ENCODE data around the gene CIAO2B.

CIAO2B gene

DNA sequence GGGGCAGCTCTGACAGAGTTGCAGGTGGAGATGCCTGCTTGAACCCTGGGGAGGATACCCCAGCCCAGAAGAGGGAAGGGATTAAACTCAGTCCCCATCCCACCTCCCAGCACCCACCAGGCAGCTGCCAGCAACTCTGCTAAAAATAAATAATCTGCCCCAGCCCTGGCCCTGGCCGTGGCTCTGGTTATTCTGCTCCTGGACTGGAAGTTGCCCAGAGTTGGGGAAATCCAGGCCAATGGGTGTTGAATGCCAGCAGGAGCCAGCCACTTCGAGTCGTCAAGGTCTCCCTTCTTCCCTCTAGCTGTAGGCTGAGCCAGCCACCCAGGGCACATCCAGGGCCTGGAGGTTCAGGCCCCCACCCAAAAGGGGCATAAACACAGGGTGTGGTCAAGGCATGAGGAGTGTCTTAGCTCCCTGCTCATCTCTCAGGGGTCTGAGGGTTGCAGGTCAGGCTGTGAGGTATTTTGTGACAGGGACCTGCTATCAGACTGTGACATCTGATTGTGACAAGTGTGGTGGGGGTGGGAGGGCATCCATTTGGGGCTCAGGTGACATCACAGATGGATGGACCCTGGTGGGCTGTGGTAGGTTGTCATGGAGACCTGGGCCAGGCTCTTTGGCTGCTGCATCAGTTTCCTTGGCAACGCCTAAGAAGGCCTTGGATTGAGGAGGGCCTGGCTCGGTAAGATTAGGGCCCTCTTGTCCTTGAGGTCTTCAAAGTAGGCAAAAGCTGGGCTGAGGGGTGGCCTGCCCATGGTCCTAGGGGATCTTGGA, 7.8 kb downstream of the CIAO2B start:
- Histone ChIP-seq H3K4me3 (ENCODE audit: low read length in 2 of 2) (peak overlapping the region in 1 of 2 donors; percentile 81), H3K9me3 (ENCODE audit: control insufficient read depth in 2 of 2, low read length in 2 of 2) (no peaks in the 10 kb centered on the region), H3K9ac (ENCODE audit: low read length in 2 of 2) (peak overlapping the region; percentile 24 to 66), H3K27ac (ENCODE audit: low read length) (peak overlapping the region; percentile 82), H3K27me3 (ENCODE audit: control insufficient read depth in 1 of 2, insufficient read depth in 2 of 2, low read length in 2 of 2) (no peaks in the 10 kb centered on the region), H3K36me3 (ENCODE audit: control insufficient read depth in 2 of 2, insufficient read depth in 2 of 2, low read length in 2 of 2) (peaks cover 0 to 8% of the 10 kb centered on the region in 2 donors), H3K4me1 (ENCODE audit: control insufficient read depth, insufficient read depth, low read length) (peaks cover 64% of the 10 kb centered on the region)

GRCh38 chr16:66925322-66925840, 8.8 kb downstream of the CIAO2B start, which contains the start of gene RRAD:
RRAD (minus strand) TSS chr16:66925535; CDS start chr16:66925179, 356 bp downstream.
- Histone ChIP-seq H3K4me3 (ENCODE audit: low read length in 2 of 2) (peak within 1 kb of the TSS; percentile 61 to 81), H3K9me3 (ENCODE audit: control insufficient read depth in 2 of 2, low read length in 2 of 2) (no peaks in the 10 kb centered on the region), H3K4me1 (ENCODE audit: control insufficient read depth, insufficient read depth, low read length) (peaks cover 73% of the 10 kb centered on the region), H3K27ac (ENCODE audit: low read length) (peak within 1 kb of the TSS; percentile 82), H3K27me3 (ENCODE audit: control insufficient read depth in 1 of 2, insufficient read depth in 2 of 2, low read length in 2 of 2) (no peaks in the 10 kb centered on the region), H3K9ac (ENCODE audit: low read length in 2 of 2) (peak within 1 kb of the TSS; percentile 49 to 72), H3K36me3 (ENCODE audit: control insufficient read depth in 2 of 2, insufficient read depth in 2 of 2, low read length in 2 of 2) (peaks cover 4 to 6% of the 10 kb centered on the region in 2 donors)

DNA sequence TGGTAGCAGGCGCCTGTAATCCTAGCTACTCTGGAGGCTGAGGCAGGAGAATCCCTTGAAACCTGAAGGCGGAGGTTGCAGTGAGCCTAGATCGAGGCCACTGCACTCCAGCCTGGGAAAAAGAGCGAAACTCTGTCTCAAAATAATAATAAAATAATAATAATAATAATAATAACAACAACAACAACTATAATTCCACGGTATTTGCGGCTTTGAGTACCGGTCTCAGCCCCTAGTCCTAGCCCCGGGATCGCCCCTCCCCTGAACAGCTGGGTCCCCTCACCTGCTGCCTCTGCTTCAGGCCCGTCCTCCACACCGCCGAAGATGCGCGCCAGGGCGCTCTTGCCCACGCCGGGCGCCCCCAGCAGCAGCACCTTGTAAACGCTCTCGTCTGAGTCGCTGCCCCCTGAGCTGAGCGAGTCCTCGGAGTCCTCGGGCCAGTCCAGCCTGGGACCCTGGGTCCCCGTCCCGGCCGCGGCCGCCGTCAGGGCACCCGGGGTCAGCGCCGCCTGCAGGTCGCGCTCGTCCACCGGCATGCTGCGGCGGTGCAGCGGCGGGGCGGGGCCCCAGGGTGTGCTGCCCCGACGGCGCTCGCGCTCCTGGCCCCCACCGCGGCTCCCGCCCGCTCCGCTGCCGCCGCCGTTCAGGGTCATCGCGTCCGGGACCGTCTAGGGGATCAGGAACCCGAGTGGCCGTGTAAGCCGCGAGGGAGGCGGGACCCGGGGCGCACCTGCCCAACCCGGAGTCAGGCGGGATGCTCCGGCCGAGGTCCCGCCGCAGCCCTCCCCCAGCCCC, 9.5 kb downstream of the CIAO2B start:
- Histone ChIP-seq H3K9ac (ENCODE audit: low read length in 2 of 2) (peak overlapping the region; percentile 49 to 72), H3K4me1 (ENCODE audit: control insufficient read depth, insufficient read depth, low read length) (peaks cover 80% of the 10 kb centered on the region), H3K36me3 (ENCODE audit: control insufficient read depth in 2 of 2, insufficient read depth in 2 of 2, low read length in 2 of 2) (peaks cover 4 to 6% of the 10 kb centered on the region in 2 donors), H3K4me3 (ENCODE audit: low read length in 2 of 2) (peak overlapping the region; percentile 61 to 81), H3K27me3 (ENCODE audit: control insufficient read depth in 1 of 2, insufficient read depth in 2 of 2, low read length in 2 of 2) (no peaks in the 10 kb centered on the region), H3K27ac (ENCODE audit: low read length) (peak overlapping the region; percentile 82), H3K9me3 (ENCODE audit: control insufficient read depth in 2 of 2, low read length in 2 of 2) (no peaks in the 10 kb centered on the region)

DNA sequence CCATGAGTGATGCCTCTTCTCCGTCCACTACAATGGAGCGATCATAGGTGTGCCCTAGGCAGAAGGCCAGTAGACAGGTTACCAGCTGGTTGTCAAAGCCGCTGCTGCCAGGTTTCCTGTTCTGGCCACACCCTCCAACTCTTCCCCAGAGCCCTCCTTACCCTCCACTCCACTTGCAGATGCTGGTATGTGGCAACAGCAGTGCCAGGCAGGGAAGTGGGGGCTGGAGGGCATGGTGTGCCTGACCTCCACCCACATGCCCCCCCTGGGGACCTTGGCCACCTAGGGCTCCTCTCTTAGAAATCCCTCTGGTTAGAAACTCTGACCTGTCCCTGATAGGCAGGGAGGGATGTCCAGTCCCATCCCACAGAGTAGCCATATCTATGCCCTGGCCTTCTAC, 10.3 kb downstream of the CIAO2B start:
- Histone ChIP-seq H3K27me3 (ENCODE audit: control insufficient read depth in 1 of 2, insufficient read depth in 2 of 2, low read length in 2 of 2) (no peaks in the 10 kb centered on the region), H3K36me3 (ENCODE audit: control insufficient read depth in 2 of 2, insufficient read depth in 2 of 2, low read length in 2 of 2) (peaks cover 4 to 6% of the 10 kb centered on the region in 2 donors), H3K4me3 (ENCODE audit: low read length in 2 of 2) (peak overlapping the region; percentile 45 to 81)

DNA sequence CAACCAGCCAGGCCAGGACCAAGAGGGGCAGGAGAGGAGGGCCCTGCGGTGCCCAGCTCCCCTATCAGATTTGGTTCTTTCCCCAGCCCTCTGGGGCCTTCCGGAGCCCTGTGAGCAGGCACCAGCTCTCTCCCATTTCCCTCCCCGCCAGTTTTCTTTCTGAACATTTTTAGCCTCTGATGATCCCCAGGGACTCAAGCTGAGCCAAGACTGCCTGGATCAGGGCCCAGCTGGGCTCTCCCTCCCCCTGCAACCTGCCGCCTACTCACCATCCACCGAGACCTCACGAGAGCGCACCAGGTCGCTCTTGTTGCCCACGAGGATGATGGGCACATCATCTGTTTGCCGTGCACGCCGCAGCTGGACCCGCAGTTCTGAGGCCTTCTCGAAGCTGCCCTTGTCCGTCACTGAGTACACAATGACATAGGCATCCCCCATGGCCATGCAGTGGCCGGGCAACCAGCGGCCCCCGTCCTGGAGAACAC, 10.9 kb downstream of the CIAO2B start:
- Histone ChIP-seq H3K4me1 (ENCODE audit: control insufficient read depth, insufficient read depth, low read length) (peaks cover 82% of the 10 kb centered on the region), H3K36me3 (ENCODE audit: control insufficient read depth in 2 of 2, insufficient read depth in 2 of 2, low read length in 2 of 2) (peaks cover 4 to 6% of the 10 kb centered on the region in 2 donors), H3K27ac (ENCODE audit: low read length) (peak overlapping the region; percentile 69), H3K9me3 (ENCODE audit: control insufficient read depth in 2 of 2, low read length in 2 of 2) (no peaks in the 10 kb centered on the region), H3K4me3 (ENCODE audit: low read length in 2 of 2) (peak overlapping the region; percentile 45 to 81), H3K9ac (ENCODE audit: low read length in 2 of 2) (peak overlapping the region; percentile 44 to 60), H3K27me3 (ENCODE audit: control insufficient read depth in 1 of 2, insufficient read depth in 2 of 2, low read length in 2 of 2) (no peaks in the 10 kb centered on the region)

More for the DNA sequence above, 10.3 kb downstream of the CIAO2B start:
- H3K27ac ChIP-seq (ENCODE audit: low read length) = peak overlapping the region; percentile 69
- peak overlapping the region; percentile 13 to 44 for H3K9ac ChIP-seq (ENCODE audit: low read length in 2 of 2)
- no peaks in the 10 kb centered on the region for H3K9me3 ChIP-seq (ENCODE audit: control insufficient read depth in 2 of 2, low read length in 2 of 2)
- H3K4me1 ChIP-seq (ENCODE audit: control insufficient read depth, insufficient read depth, low read length) = peaks cover 85% of the 10 kb centered on the region

GRCh38 chr16:66921729-66922450, 12.3 kb downstream of the CIAO2B start:
- H3K4me3 ChIP-seq (ENCODE audit: low read length in 2 of 2) = no peak overlapping the region
- no peak overlapping the region for H3K9ac ChIP-seq (ENCODE audit: low read length in 2 of 2)
- H3K9me3 ChIP-seq (ENCODE audit: control insufficient read depth in 2 of 2, low read length in 2 of 2) = no peaks in the 10 kb centered on the region
- peaks cover 4 to 6% of the 10 kb centered on the region in 2 donors for H3K36me3 ChIP-seq (ENCODE audit: control insufficient read depth in 2 of 2, insufficient read depth in 2 of 2, low read length in 2 of 2)
- peak overlapping the region; percentile 60 for H3K27ac ChIP-seq (ENCODE audit: low read length)
- no peaks in the 10 kb centered on the region for H3K27me3 ChIP-seq (ENCODE audit: control insufficient read depth in 1 of 2, insufficient read depth in 2 of 2, low read length in 2 of 2)
- H3K4me1 ChIP-seq (ENCODE audit: control insufficient read depth, insufficient read depth, low read length) = peaks cover 68% of the 10 kb centered on the region

DNA sequence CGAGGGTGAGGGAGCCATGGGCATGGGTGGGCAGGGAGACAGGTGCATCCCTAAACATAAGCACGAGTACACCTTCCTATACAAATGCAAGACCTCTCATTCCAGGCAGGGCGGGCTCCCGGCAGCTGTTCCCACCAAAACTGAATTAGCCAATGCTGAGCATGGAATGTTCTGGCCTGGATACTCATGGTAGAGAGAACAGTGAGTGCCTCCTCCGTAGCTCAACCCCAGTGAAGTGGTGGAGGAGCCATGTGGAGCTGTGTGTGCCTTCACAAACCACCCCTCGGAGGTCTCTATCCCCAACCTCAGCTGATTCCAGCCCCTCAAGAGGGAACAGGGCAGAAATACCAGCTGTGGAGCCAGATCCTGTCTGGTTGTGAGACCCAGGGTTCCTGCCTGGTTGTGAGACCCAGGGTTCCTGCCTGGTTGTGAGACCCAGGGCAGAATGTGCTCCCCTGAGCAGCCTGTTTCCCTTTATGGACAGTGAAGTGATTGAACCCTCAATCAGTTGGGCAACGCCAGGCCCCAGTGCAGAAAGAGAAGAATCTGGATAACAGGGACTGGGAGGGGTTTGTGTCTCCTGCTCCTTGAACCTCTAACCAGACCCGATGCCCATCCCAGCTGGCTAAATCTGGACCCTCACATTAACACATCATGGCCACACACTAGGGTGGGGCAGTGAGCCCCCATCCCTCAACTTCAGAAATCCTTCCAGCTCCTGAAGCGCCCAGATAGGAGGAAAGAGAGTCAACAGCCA, 13.1 kb downstream of the CIAO2B start:
- Histone ChIP-seq H3K9me3 (ENCODE audit: control insufficient read depth in 2 of 2, low read length in 2 of 2) (no peaks in the 10 kb centered on the region), H3K27ac (ENCODE audit: low read length) (peak overlapping the region; percentile 60), H3K4me1 (ENCODE audit: control insufficient read depth, insufficient read depth, low read length) (peaks cover 61% of the 10 kb centered on the region), H3K4me3 (ENCODE audit: low read length in 2 of 2) (no peak overlapping the region), H3K36me3 (ENCODE audit: control insufficient read depth in 2 of 2, insufficient read depth in 2 of 2, low read length in 2 of 2) (peaks cover 4 to 6% of the 10 kb centered on the region in 2 donors), H3K9ac (ENCODE audit: low read length in 2 of 2) (peak overlapping the region in 1 of 2 donors; percentile 13), H3K27me3 (ENCODE audit: control insufficient read depth in 1 of 2, insufficient read depth in 2 of 2, low read length in 2 of 2) (no peaks in the 10 kb centered on the region)

- Histone ChIP-seq H3K27ac (ENCODE audit: low read length) (peak overlapping the region; percentile 11), H3K36me3 (ENCODE audit: control insufficient read depth in 2 of 2, insufficient read depth in 2 of 2, low read length in 2 of 2) (peaks cover 4 to 6% of the 10 kb centered on the region in 2 donors), H3K27me3 (ENCODE audit: control insufficient read depth in 1 of 2, insufficient read depth in 2 of 2, low read length in 2 of 2) (no peaks in the 10 kb centered on the region), H3K9me3 (ENCODE audit: control insufficient read depth in 2 of 2, low read length in 2 of 2) (no peaks in the 10 kb centered on the region), H3K4me1 (ENCODE audit: control insufficient read depth, insufficient read depth, low read length) (peaks cover 55% of the 10 kb centered on the region), H3K9ac (ENCODE audit: low read length in 2 of 2) (no peak overlapping the region), H3K4me3 (ENCODE audit: low read length in 2 of 2) (no peak overlapping the region)
Observed at GRCh38 chr16:66920299-66920590, 14.0 kb downstream of the CIAO2B start.

DNA sequence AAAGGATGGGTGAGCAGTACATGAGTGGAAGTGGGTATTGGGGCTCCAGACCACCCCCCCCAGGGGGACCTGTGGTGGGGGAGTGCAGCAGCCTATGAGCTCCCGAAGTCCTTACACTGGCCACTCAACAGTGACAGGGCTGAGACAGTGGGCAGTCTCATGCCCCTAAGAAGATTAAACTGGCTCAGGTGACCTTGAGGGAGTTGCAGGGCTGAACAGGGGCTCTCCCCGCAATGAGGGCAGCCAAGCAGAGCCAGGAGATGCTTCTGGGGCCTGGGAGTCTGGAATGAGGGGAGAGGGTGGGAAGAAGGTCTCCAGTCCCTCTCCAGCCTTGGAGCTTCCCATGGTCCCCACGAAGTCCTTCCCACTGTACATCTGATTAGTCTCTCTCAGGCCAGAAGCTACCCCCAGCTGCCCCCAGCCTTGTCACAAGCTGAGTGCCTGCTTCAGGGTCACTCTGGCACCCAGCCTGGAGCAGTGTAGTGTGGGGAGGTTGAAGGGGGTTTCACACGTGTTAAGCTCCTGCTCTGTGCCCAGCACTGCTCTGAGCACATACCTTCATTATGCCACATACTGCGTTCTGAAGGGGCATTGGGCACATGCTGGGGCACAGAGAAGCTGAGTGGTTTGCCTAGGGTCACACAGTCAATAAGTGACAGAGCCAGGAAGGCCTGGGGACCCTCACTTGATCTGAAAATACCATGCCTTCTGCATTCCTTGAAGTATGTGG, 14.5 kb downstream of the CIAO2B start:
- H3K4me3 ChIP-seq (ENCODE audit: low read length in 2 of 2) = no peak overlapping the region
- H3K36me3 ChIP-seq (ENCODE audit: control insufficient read depth in 2 of 2, insufficient read depth in 2 of 2, low read length in 2 of 2) = peaks cover 4 to 6% of the 10 kb centered on the region in 2 donors
- peaks cover 52% of the 10 kb centered on the region for H3K4me1 ChIP-seq (ENCODE audit: control insufficient read depth, insufficient read depth, low read length)
- no peak overlapping the region for H3K9ac ChIP-seq (ENCODE audit: low read length in 2 of 2)
- peak overlapping the region; percentile 11 for H3K27ac ChIP-seq (ENCODE audit: low read length)
- no peaks in the 10 kb centered on the region for H3K27me3 ChIP-seq (ENCODE audit: control insufficient read depth in 1 of 2, insufficient read depth in 2 of 2, low read length in 2 of 2)
- no peaks in the 10 kb centered on the region for H3K9me3 ChIP-seq (ENCODE audit: control insufficient read depth in 2 of 2, low read length in 2 of 2)

Measured in stomach smooth muscle (tissue), 2 donors.